PC-3 (cell line): Measurements from ENCODE around the gene IL17RD.

Experiments
- EZH2 ChIP-seq: fragments of 300-600 bp; sonication (generic); IDR thresholded peaks from one replicate; pipeline ENCODE4 v1.6.1; 2017; ENCODE audit warnings: antibody characterized with exemption, mild to moderate bottlenecking, low read length; ENCODE audit not compliant: unreplicated experiment
- TF ChIP-seq, protein P1 (sequence below): fragments of 300-600 bp; sonication (generic); conservative IDR thresholded peaks from 2 replicates; pipeline ENCODE4 v1.5.1; 2017; ENCODE audit warnings: antibody characterized with exemption, low read depth, mild to moderate bottlenecking, low read length

GRCh38 chr3:57158813-57159738 is 6.1 kb downstream of the IL17RD start:
- no peak for TF ChIP-seq EZH2
- TF ChIP-seq, protein P1, sequence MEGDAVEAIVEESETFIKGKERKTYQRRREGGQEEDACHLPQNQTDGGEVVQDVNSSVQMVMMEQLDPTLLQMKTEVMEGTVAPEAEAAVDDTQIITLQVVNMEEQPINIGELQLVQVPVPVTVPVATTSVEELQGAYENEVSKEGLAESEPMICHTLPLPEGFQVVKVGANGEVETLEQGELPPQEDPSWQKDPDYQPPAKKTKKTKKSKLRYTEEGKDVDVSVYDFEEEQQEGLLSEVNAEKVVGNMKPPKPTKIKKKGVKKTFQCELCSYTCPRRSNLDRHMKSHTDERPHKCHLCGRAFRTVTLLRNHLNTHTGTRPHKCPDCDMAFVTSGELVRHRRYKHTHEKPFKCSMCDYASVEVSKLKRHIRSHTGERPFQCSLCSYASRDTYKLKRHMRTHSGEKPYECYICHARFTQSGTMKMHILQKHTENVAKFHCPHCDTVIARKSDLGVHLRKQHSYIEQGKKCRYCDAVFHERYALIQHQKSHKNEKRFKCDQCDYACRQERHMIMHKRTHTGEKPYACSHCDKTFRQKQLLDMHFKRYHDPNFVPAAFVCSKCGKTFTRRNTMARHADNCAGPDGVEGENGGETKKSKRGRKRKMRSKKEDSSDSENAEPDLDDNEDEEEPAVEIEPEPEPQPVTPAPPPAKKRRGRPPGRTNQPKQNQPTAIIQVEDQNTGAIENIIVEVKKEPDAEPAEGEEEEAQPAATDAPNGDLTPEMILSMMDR, result peak; percentile 20; the same call in 1 of the 2 replicates
